HepG2 (cell line): Measurements from ENCODE around the gene KCTD1. TPM values are rescaled to one million over a fixed set of nuclear protein-coding genes. Genes with fewer than 3 reads are reported as not detected.

Experiments
- ATAC-seq: fragments of 200-7000 bp; cut with Tn5 transposase; 3 replicates; pipeline ENCODE4 v1.9.1; 2020; ENCODE audit warnings: mild to moderate bottlenecking, moderate library complexity
- BruUV-seq: library from RNA; stranded (reverse); fragments of 400-500 nt; replicated peaks from 2 replicates; lab custom pipeline; 2021; lab: Mats Ljungman, UMichigan
- CTCF ChIA-PET: fragments of 300-600 bp; formaldehyde crosslinking; extraction: SDS; loops from one replicate; lab custom pipeline; 2021; ENCODE audit warnings: low total read pairs, inconsistent platforms, low intra/inter-chr PET ratio; lab: Yijun Ruan, JAX
- POLR2A ChIA-PET: fragments of 350-600 bp; sonication (Branson Sonifier 250); formaldehyde crosslinking; loops from one replicate; lab custom pipeline; 2020; ENCODE audit warnings: antibody characterized with exemption, inconsistent platforms; lab: Yijun Ruan, JAX
- DNase-seq: peaks from one replicate; pipeline ENCODE4 v3.0.0-alpha.2; 2015; ENCODE audit warnings: low spot score
- FAIRE-seq: peaks from 3 replicates; lab custom pipeline; 2011; peaks lifted over from hg19 to GRCh38; lab: Jason Lieb, UNC
- H2AFZ ChIP-seq: one replicate; pipeline ENCODE4 v1.6.1; 2011; ENCODE audit warnings: low read length, inconsistent platforms
- H3K27ac ChIP-seq: fragments of 300-600 bp; 3 replicates; pipeline ENCODE4 v1.8.0; 2011; ENCODE audit warnings: mixed run types, mild to moderate bottlenecking, mixed read lengths, low read length, inconsistent platforms; ENCODE audit not compliant: insufficient read depth; ENCODE audit errors: extremely low read length
- H3K27me3 ChIP-seq, 2 experiments: fragments of 200-600 bp in 1 of 2; 2 replicates in 1 of 2; 3 replicates in 1 of 2; pipeline versions ENCODE4 v1.6.0 to v1.8.0; 2011; ENCODE audit warnings: low read length in 2 of 2, mild to moderate bottlenecking in 2 of 2, moderate library complexity in 2 of 2, inconsistent platforms in 1 of 2; ENCODE audit not compliant: insufficient read depth in 2 of 2, control insufficient read depth in 1 of 2
- H3K36me3 ChIP-seq, 2 experiments: fragments of 200-600 bp in 1 of 2; replicated peaks in 1 of 2; 2 replicates in 1 of 2; 3 replicates in 1 of 2; pipeline versions ENCODE4 v1.5.1 to v1.8.0; 2011; ENCODE audit warnings: low read length in 2 of 2, inconsistent platforms in 1 of 2; ENCODE audit not compliant: insufficient read depth in 2 of 2, control insufficient read depth in 1 of 2
- H3K4me1 ChIP-seq: 2 replicates; pipeline ENCODE4 v1.5.1; 2012; ENCODE audit warnings: low read length, inconsistent platforms; ENCODE audit not compliant: insufficient read depth
- H3K4me2 ChIP-seq: 2 replicates; pipeline ENCODE4 v1.6.0; 2011; ENCODE audit warnings: low read depth, low read length, inconsistent platforms
- H3K4me3 ChIP-seq, 3 experiments: fragments of 200-600 bp in 1 of 3; sonication (generic), shearing (Covaris generic) in 1 of 3; replicated peaks in 1 of 3; 2 replicates each; pipeline ENCODE4 v1.5.1; 2011 to 2016; ENCODE audit warnings: low read length in 3 of 3, inconsistent platforms in 2 of 3, low read depth in 2 of 3, mild to moderate bottlenecking in 2 of 3, control low read depth in 1 of 3, mixed read lengths in 1 of 3; ENCODE audit not compliant: insufficient read depth in 1 of 3
- H3K79me2 ChIP-seq: one replicate; pipeline ENCODE4 v1.6.1; 2011; ENCODE audit warnings: low read length, inconsistent platforms; ENCODE audit not compliant: insufficient read depth
- H3K9ac ChIP-seq: 2 replicates; pipeline ENCODE4 v1.6.0; 2011; ENCODE audit warnings: mild to moderate bottlenecking, low read depth, low read length, inconsistent platforms; ENCODE audit not compliant: insufficient read depth
- H3K9me3 ChIP-seq: 2 replicates; pipeline ENCODE4 v1.5.1; 2012; ENCODE audit warnings: mild to moderate bottlenecking, low read length
- H4K20me1 ChIP-seq: 2 replicates; pipeline ENCODE4 v1.6.0; 2011; ENCODE audit warnings: inconsistent platforms, mild to moderate bottlenecking, low read length, moderate library complexity; ENCODE audit not compliant: insufficient read depth
- ARID2 ChIP-seq: sonication (generic); formaldehyde crosslinking; IDR thresholded peaks from 2 replicates; pipeline ENCODE4 v1.8.1; 2022; ENCODE audit warnings: mild to moderate bottlenecking, missing genetic modification reagents, borderline replicate concordance
- DR1 ChIP-seq: sonication (generic); formaldehyde crosslinking; IDR thresholded peaks from 2 replicates; pipeline ENCODE4 v1.8.0; 2021; ENCODE audit warnings: mild to moderate bottlenecking, missing genetic modification reagents, inconsistent platforms
- ZNF75D ChIP-seq: sonication (generic); formaldehyde crosslinking; IDR thresholded peaks from 2 replicates; pipeline ENCODE4 v1.8.1; 2023; ENCODE audit warnings: missing genetic modification reagents, mild to moderate bottlenecking, borderline replicate concordance
- ZNF839 ChIP-seq: sonication (generic); formaldehyde crosslinking; IDR thresholded peaks from 2 replicates; pipeline ENCODE4 v1.4.0; 2020; ENCODE audit warnings: missing genetic modification reagents, mild to moderate bottlenecking, borderline replicate concordance
- WGBS: methylation state at CpG from one replicate; pipeline ENCODE4 v1.1.6; 2017; ENCODE audit warnings: low lambda C conversion rate; 5-methylcytosine and 5-hydroxymethylcytosine counted together
- in situ Hi-C: cut with HindIII; loops from 2 replicates; pipeline ENCODE4 v1.10.0; 2017; ENCODE audit warnings: low pct_unique_long_range_greater_than_20kb; ENCODE audit not compliant: extremely low pct_ligation_motif_present
- intact Hi-C: fragments of 100-400 bp; cut with micrococcal nuclease; formaldehyde crosslinking; loops from one replicate; pipeline ENCODE4 v1.10.0; 2022; ENCODE audit not compliant: unreplicated experiment
- polyA plus RNA-seq, 8 experiments: library from polyadenylated mRNA; depleted of rRNA in 3 of 8; stranded (reverse) in 7 of 8; unstranded in 1 of 8; fragments of >200 nt; fragmentation: Illumina TruSeq in 4 of 8; extraction: Trizol in 4 of 8; gene quantifications; 2 replicates each; pipeline versions ENCODE4 v1.2.1 to v1.2.3, GENCODE V29; 2011 to 2016; ENCODE audit warnings: low read depth in 4 of 8, missing spikeins in 1 of 8, mixed read lengths in 1 of 8; ENCODE audit not compliant: insufficient read depth in 1 of 8
- total RNA-seq, 5 experiments: library from RNA; depleted of rRNA; stranded (reverse); fragments of >200 nt; fragmentation: Illumina TruSeq; extraction: Trizol; gene quantifications; 2 replicates each; pipeline ENCODE4 v1.2.3, GENCODE V29; 2016; ENCODE audit warnings: low read depth in 1 of 5
- TF ChIP-seq, protein P1 (sequence below): sonication (generic); formaldehyde crosslinking; IDR thresholded peaks from 2 replicates; pipeline ENCODE4 v1.5.0; 2020; ENCODE audit warnings: missing genetic modification reagents, mild to moderate bottlenecking, borderline replicate concordance
- TF ChIP-seq, protein P2 (sequence below): sonication (generic); formaldehyde crosslinking; IDR thresholded peaks from 2 replicates; pipeline ENCODE4 v1.4.0; 2020; ENCODE audit warnings: mild to moderate bottlenecking, missing genetic modification reagents

Gene KCTD1
- total and polyA plus RNA-seq, 2 of the 13 experiments (the other 11 are each of a cell fraction or from before 2014, with no cell fraction given) = 2.7 to 6.8 TPM

DNA sequence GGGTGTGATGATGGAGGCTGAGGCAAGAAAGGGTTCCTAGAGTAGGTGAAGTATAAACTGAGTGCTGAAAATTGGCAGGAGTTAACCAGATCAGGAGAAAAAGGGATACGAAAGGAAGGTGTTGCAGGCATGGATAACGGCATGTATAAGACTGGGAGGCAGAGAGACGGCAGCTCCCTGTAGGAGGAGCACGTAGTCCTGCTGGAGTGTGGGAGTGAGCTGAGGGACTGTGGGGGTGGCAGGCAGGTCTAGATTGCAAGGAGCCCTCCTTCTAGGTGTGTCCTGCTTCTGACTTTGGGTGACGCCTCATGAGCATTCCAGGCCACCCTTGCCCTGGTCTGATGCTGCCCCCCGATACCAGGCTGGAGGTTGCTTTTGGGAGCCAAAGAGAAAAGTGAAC is 36.4 kb upstream of the KCTD1 start:
- H3K4me3 ChIP-seq = no peak overlapping the region
- BruUV-seq = no TSS peak
- CTCF ChIA-PET = no interaction called here
- H3K9me3 ChIP-seq = no peaks in the 10 kb centered on the region
- no peak overlapping the region for H3K4me2 ChIP-seq
- no peak overlapping the region for H3K27ac ChIP-seq
- H3K27me3 ChIP-seq = no peaks in the 10 kb centered on the region
- H3K79me2 ChIP-seq = no peaks in the 10 kb centered on the region
- no peaks in the 10 kb centered on the region for H4K20me1 ChIP-seq
- intact Hi-C loops = no loop called here
- no peak for ATAC-seq
- no peaks in the 10 kb centered on the region for H3K36me3 ChIP-seq
- no peaks in the 10 kb centered on the region for H3K4me1 ChIP-seq
- H2AFZ ChIP-seq = no peak overlapping the region
- POLR2A ChIA-PET = no interaction called here
- DNase-seq = no peak
- in situ Hi-C loops = no loop called here
- no peak for TF ChIP-seq ZNF839 (CRISPR knock-in tag)
- TF ChIP-seq DR1 (CRISPR knock-in tag) = no peak
- TF ChIP-seq, protein P1, sequence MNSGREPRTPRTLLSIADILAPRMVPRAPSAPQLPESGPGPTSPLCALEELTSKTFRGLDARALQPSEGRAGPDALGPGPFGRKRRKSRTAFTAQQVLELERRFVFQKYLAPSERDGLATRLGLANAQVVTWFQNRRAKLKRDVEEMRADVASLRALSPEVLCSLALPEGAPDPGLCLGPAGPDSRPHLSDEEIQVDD (CRISPR knock-in tag) = no peak
- TF ChIP-seq, protein P2, sequence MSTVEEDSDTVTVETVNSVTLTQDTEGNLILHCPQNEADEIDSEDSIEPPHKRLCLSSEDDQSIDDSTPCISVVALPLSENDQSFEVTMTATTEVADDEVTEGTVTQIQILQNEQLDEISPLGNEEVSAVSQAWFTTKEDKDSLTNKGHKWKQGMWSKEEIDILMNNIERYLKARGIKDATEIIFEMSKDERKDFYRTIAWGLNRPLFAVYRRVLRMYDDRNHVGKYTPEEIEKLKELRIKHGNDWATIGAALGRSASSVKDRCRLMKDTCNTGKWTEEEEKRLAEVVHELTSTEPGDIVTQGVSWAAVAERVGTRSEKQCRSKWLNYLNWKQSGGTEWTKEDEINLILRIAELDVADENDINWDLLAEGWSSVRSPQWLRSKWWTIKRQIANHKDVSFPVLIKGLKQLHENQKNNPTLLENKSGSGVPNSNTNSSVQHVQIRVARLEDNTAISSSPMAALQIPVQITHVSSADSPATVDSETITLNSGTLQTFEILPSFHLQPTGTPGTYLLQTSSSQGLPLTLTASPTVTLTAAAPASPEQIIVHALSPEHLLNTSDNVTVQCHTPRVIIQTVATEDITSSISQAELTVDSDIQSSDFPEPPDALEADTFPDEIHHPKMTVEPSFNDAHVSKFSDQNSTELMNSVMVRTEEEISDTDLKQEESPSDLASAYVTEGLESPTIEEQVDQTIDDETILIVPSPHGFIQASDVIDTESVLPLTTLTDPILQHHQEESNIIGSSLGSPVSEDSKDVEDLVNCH (CRISPR knock-in tag) = no peak
- TF ChIP-seq ARID2 (CRISPR knock-in tag) = no peak
- no peak for TF ChIP-seq ZNF75D (CRISPR knock-in tag)
- no peak for FAIRE-seq
- H3K9ac ChIP-seq = no peak overlapping the region
- 37% methylated on average over 5 of the region's 6 CpGs for WGBS
